Heart left ventricle (tissue), 16 donors: ENCODE measurements around the gene TSACC. TPM values are rescaled to one million over a fixed set of nuclear protein-coding genes. Genes with fewer than 3 reads are reported as not detected.

Experiments
- ATAC-seq, 4 donors: fragments of 200-7000 bp; cut with Tn5 transposase; one replicate each; pipeline ENCODE4 v1.9.1; 2020 to 2022; ENCODE audit warnings: moderate library complexity in 4 of 4, mild to moderate bottlenecking in 3 of 4, moderate number of reproducible peaks in 1 of 4
- DNase-seq, 5 donors: peaks; one replicate each; pipeline ENCODE4 v3.0.0-alpha.2; 2020
- H3K27ac ChIP-seq, 12 donors: fragments of 200-600 bp; sonication (generic) in 4 of 12; one replicate each; pipeline versions ENCODE4 v1.5.0 to v1.8.0; 2016 to 2022; ENCODE audit warnings: mild to moderate bottlenecking in 2 of 12
- H3K27me3 ChIP-seq, 9 donors: fragments of 200-600 bp; sonication (generic) in 2 of 9; one replicate each; pipeline versions ENCODE4 v1.5.1 to v1.8.0; 2016 to 2022; ENCODE audit warnings: mild to moderate bottlenecking in 3 of 9
- H3K36me3 ChIP-seq, 9 donors: fragments of 200-600 bp; sonication (generic) in 2 of 9; one replicate each; pipeline versions ENCODE4 v1.5.0 to v1.8.0; 2018 to 2022; ENCODE audit warnings: mild to moderate bottlenecking in 2 of 9
- H3K4me1 ChIP-seq, 12 donors: fragments of 200-600 bp; sonication (generic) in 4 of 12; one replicate each; pipeline versions ENCODE4 v1.5.0 to v1.8.0; 2016 to 2022; ENCODE audit warnings: mild to moderate bottlenecking in 3 of 12
- H3K4me3 ChIP-seq, 12 donors: fragments of 200-600 bp; sonication (generic) in 4 of 12; one replicate each; pipeline versions ENCODE4 v1.5.0 to v1.8.0; 2017 to 2022; ENCODE audit warnings: mild to moderate bottlenecking in 9 of 12, moderate library complexity in 4 of 12
- H3K9me3 ChIP-seq, 12 donors: fragments of 200-600 bp; sonication (generic) in 4 of 12; one replicate each; pipeline versions ENCODE4 v1.5.0 to v1.8.0; 2016 to 2022; ENCODE audit warnings: mild to moderate bottlenecking in 1 of 12
- CTCF ChIP-seq, 12 donors: fragments of 200-600 bp; sonication (generic) in 4 of 12; IDR thresholded peaks; one replicate each; pipeline versions ENCODE4 v1.5.0 to v1.8.0; 2018 to 2022; ENCODE audit warnings: antibody characterized with exemption in 12 of 12, mild to moderate bottlenecking in 5 of 12
- POLR2A ChIP-seq, 2 donors: fragments of 450-650 bp; IDR thresholded peaks; one replicate each; pipeline ENCODE4 v1.6.1; 2017; ENCODE audit warnings: antibody characterized with exemption in 2 of 2, mild to moderate bottlenecking in 2 of 2, moderate library complexity in 2 of 2
- WGBS, 4 donors: extraction: QIAGEN DNeasy Blood & Tissue Kit in 2 of 4; methylation state at CpG; one replicate each; pipeline versions ENCODE4 v1.1.5 to v1.1.7; 2013 to 2018; 5-methylcytosine and 5-hydroxymethylcytosine counted together
- intact Hi-C, 10 donors: fragments of 100-400 bp; cut with DNase I; formaldehyde crosslinking; loops; one replicate each; pipeline versions ENCODE4 v1.11.1 to v1.14.2; 2022
- polyA plus RNA-seq, 2 donors: library from polyadenylated mRNA; stranded (reverse); fragments of 200-250 nt; gene quantifications; one replicate each; pipeline ENCODE4 v1.2.3, GENCODE V29; 2013
- total RNA-seq, 9 donors: library from RNA; depleted of rRNA in 2 of 9; stranded (reverse); fragments of >200 nt in 2 of 9; fragmentation: NEBNext Ultra II Directional in 3 of 9; extraction: Animal tissue kit (Norgen Biotek cat#: 25700) in 3 of 9; gene quantifications; one replicate each; pipeline versions ENCODE4 v1.1.0 to v1.2.4, GENCODE V29; 2016 to 2023
- donor health status: ischemic (EF 13 %, LVEDD 7.1; RV severe dilation, severe dysfunction).
- donor health status: healthy with polysubstance abuse.
- donor health status: DM: no; HTN: yes; CAD: no.
- donor health status: DM: no; HTN: no; CAD: no.
- donor health status: ischemic (EF 25% LVEDD 6.9; RV normal size, moderate dysfunction).
- donor health status: ischemic (EF 25% LVEDD 5.7; RV mildly dilated, moderate dysfunction).
- donor health status: healthy.
- donor health status: DM: yes; HTN: yes; CAD: no.
- donor health status: ischemic (EF 35%, LVEDD 5.7; RV mildly dilated, moderate dysfunction).
- donor health status: nonischemic (EF 11% LVEDD 7.7; RV severe dilation, severe dysfunction).
- donor health status: DM: yes; HTN: yes; CAD: no.
- donor health status: PGD.
- donor health status: ischemic (EF 29% LVEDD 5.4; RV normal size, mild dysfunction).
- donor health status: nonischemic (EF 23%, LVEDD 6.1; RV moderate dilation, normal function).

Gene TSACC
- total and polyA plus RNA-seq, 11 donors, result 0.36 to 0.81 TPM; not detected in 9

- Histone ChIP-seq H3K27me3 (peaks cover 0 to 38% (median 21%) of the 10 kb centered on the region in 9 donors), H3K36me3 (no peaks in the 10 kb centered on the region), H3K4me3 (peak overlapping the region in 1 of 12 donors; percentile 14), H3K4me1 (peaks cover 0 to 6% (median 0%) of the 10 kb centered on the region in 12 donors), H3K27ac (no peak overlapping the region), H3K9me3 (no peaks in the 10 kb centered on the region)
- peak; percentile 57 to 89 (median 84) for ATAC-seq
- 9 to 12% (median 9%) methylated on average over 22 of the region's 22 CpGs for WGBS, 4 donors
- intact Hi-C loops, result loop anchor here in 1 of 10 donors (10.0 kb wide), 1 partner anchor 88 kb away; no protein-coding TSS in a partner anchor
- peak in 4 of 5 donors; percentile 44 to 68 (median 55) for DNase-seq
- TF ChIP-seq POLR2A (IDR thresholded peaks at IDR 0.05) (no peak), CTCF (IDR thresholded peaks at IDR 0.05) (peak; percentile 46 to 84 (median 72))
These were observed 18.7 kb downstream of the TSACC start for GRCh38 chr1:156356875-156357534.

GRCh38 chr1:156357977-156358376, 19.7 kb downstream of the TSACC start:
- no peak overlapping the region for H3K4me3 ChIP-seq
- DNase-seq (no peak), ATAC-seq (no peak)
- no peak for TF ChIP-seq CTCF (IDR thresholded peaks at IDR 0.05)
- no peak for TF ChIP-seq POLR2A (IDR thresholded peaks at IDR 0.05)
- H3K27me3 ChIP-seq, result peaks cover 0 to 38% (median 21%) of the 10 kb centered on the region in 9 donors
- no peaks in the 10 kb centered on the region for H3K36me3 ChIP-seq
- H3K9me3 ChIP-seq, result no peaks in the 10 kb centered on the region
- H3K4me1 ChIP-seq, result peaks cover 0 to 6% (median 0%) of the 10 kb centered on the region in 12 donors
- WGBS, 4 donors, result 82 to 96% (median 93%) methylated on average over 2 of the region's 2 CpGs
- intact Hi-C loops, result loop anchor here in 1 of 10 donors (10.0 kb wide), 1 partner anchor 87 kb away; no protein-coding TSS in a partner anchor
- H3K27ac ChIP-seq, result no peak overlapping the region

- TF ChIP-seq POLR2A (IDR thresholded peaks at IDR 0.05) (no peak), CTCF (IDR thresholded peaks at IDR 0.05) (no peak)
- Histone ChIP-seq H3K27me3 (peaks cover 0 to 40% (median 21%) of the 10 kb centered on the region in 9 donors), H3K4me1 (peaks cover 0 to 6% (median 0%) of the 10 kb centered on the region in 12 donors), H3K9me3 (no peaks in the 10 kb centered on the region), H3K27ac (no peak overlapping the region), H3K36me3 (no peaks in the 10 kb centered on the region), H3K4me3 (no peak overlapping the region)
- 86 to 87% (median 87%) methylated on average over 1 of the region's 1 CpG for WGBS, 4 donors
- intact Hi-C loops, result loop anchor here in 1 of 10 donors (10.0 kb wide), 1 partner anchor 86 kb away; no protein-coding TSS in a partner anchor
- ATAC-seq (no peak), DNase-seq (no peak)
These were observed 20.3 kb downstream of the TSACC start for GRCh38 chr1:156358641-156359040.

- Histone ChIP-seq H3K27me3 (peaks cover 0 to 44% (median 21%) of the 10 kb centered on the region in 9 donors), H3K4me3 (no peak overlapping the region), H3K9me3 (no peaks in the 10 kb centered on the region), H3K36me3 (no peaks in the 10 kb centered on the region), H3K27ac (no peak overlapping the region), H3K4me1 (peaks cover 0 to 6% (median 0%) of the 10 kb centered on the region in 12 donors)
- no peak for TF ChIP-seq POLR2A (IDR thresholded peaks at IDR 0.05)
- TF ChIP-seq CTCF (IDR thresholded peaks at IDR 0.05), result no peak
- DNase-seq (no peak), ATAC-seq (no peak)
- intact Hi-C loops, result loop anchor here in 1 of 10 donors (10.0 kb wide), 1 partner anchor 86 kb away; no protein-coding TSS in a partner anchor
- 90 to 98% (median 95%) methylated on average over 3 of the region's 3 CpGs for WGBS, 4 donors
These were observed 20.9 kb downstream of the TSACC start for GRCh38 chr1:156359249-156359648.
